Measurements from ENCODE around the gene LURAP1L. TPM values are rescaled to one million over a fixed set of nuclear protein-coding genes. Genes with fewer than 3 reads are reported as not detected.

LURAP1L gene
- total RNA-seq, 4 donors from 2014 or later = 9.6 to 26.0 (median 12.6) TPM

- no peaks in the 10 kb centered on the region for H3K36me3 ChIP-seq
- H3K27me3 ChIP-seq = no peaks in the 10 kb centered on the region
- WGBS = 0% methylated on average over 29 of the region's 50 CpGs
- peaks cover 26% of the 10 kb centered on the region for H3K4me1 ChIP-seq
- no peaks in the 10 kb centered on the region for H3K9me3 ChIP-seq
- DNase-seq (ENCODE audit: low spot score in 2 of 2) = peak; percentile 70 to 79
- TF ChIP-seq POLR2AphosphoS5 (IDR thresholded peaks at IDR 0.05) (no peak), CTCF (IDR thresholded peaks at IDR 0.05) (peak in 1 of 2 donors; percentile 40)
- H3K4me3 ChIP-seq = peak overlapping the region; percentile 69
- peak overlapping the region; percentile 93 for H3K27ac ChIP-seq
These were observed 1.1 kb downstream of the LURAP1L start for GRCh38 chr9:12775679-12776512.

- Histone ChIP-seq H3K36me3 (no peaks in the 10 kb centered on the region), H3K27ac (peak overlapping the region; percentile 93), H3K9me3 (no peaks in the 10 kb centered on the region), H3K4me1 (peaks cover 26% of the 10 kb centered on the region), H3K4me3 (peak overlapping the region; percentile 69), H3K27me3 (no peaks in the 10 kb centered on the region)
- TF ChIP-seq EP300 (IDR thresholded peaks at IDR 0.05) = no peak
- TF ChIP-seq CTCF (IDR thresholded peaks at IDR 0.05) = no peak
- TF ChIP-seq POLR2AphosphoS5 (IDR thresholded peaks at IDR 0.05) = peak in 1 of 3 donors; percentile 31
- TF ChIP-seq POLR2A (IDR thresholded peaks at IDR 0.05) = no peak
- 6% methylated on average over 8 of the region's 8 CpGs for WGBS
- peak; percentile 85 to 90 for DNase-seq (ENCODE audit: low spot score in 2 of 2)
These were observed 1.8 kb downstream of the LURAP1L start for GRCh38 chr9:12776513-12777055.

- H3K36me3 ChIP-seq = no peaks in the 10 kb centered on the region
- H3K4me1 ChIP-seq = peaks cover 26% of the 10 kb centered on the region
- peak overlapping the region; percentile 93 for H3K27ac ChIP-seq
- WGBS = 31% methylated on average over 7 of the region's 7 CpGs
- DNase-seq (ENCODE audit: low spot score in 2 of 2) = no peak
- H3K9me3 ChIP-seq = no peaks in the 10 kb centered on the region
- H3K27me3 ChIP-seq = no peaks in the 10 kb centered on the region
- TF ChIP-seq EP300 (IDR thresholded peaks at IDR 0.05) = no peak
- TF ChIP-seq CTCF (IDR thresholded peaks at IDR 0.05) = no peak
- TF ChIP-seq POLR2AphosphoS5 (IDR thresholded peaks at IDR 0.05) = no peak
- TF ChIP-seq POLR2A (IDR thresholded peaks at IDR 0.05) = no peak
- peak overlapping the region; percentile 69 for H3K4me3 ChIP-seq
These were observed 2.6 kb downstream of the LURAP1L start for GRCh38 chr9:12777121-12778022.

GRCh38 chr9:12778389-12778788, 3.6 kb downstream of the LURAP1L start:
- Histone ChIP-seq H3K4me1 (peaks cover 26% of the 10 kb centered on the region), H3K9me3 (no peaks in the 10 kb centered on the region), H3K36me3 (no peaks in the 10 kb centered on the region), H3K27ac (peak overlapping the region; percentile 93), H3K4me3 (peak overlapping the region; percentile 8), H3K27me3 (no peaks in the 10 kb centered on the region)
- TF ChIP-seq POLR2AphosphoS5 (IDR thresholded peaks at IDR 0.05) (no peak), POLR2A (IDR thresholded peaks at IDR 0.05) (no peak), EP300 (IDR thresholded peaks at IDR 0.05) (no peak), CTCF (IDR thresholded peaks at IDR 0.05) (no peak)
- WGBS = 76% methylated on average over 3 of the region's 3 CpGs
- no peak for DNase-seq (ENCODE audit: low spot score in 2 of 2)

Measured in suprapubic skin (tissue), 4 donors.